Thyroid gland (tissue), 4 donors: Measurements from ENCODE around the gene ARL4C.

Experiments used
- POLR2A ChIP-seq, 2 donors: fragments of 450-650 bp; IDR thresholded peaks; one replicate each; pipeline ENCODE4 v1.6.1; 2017; ENCODE audit warnings: antibody characterized with exemption in 2 of 2, mild to moderate bottlenecking in 2 of 2, moderate library complexity in 1 of 2
- TF ChIP-seq, protein P1 (sequence below), 6 experiments: fragments of 200-600 bp in 3 of 6; fragments of 450-650 bp in 3 of 6; sonication (generic) in 3 of 6; IDR thresholded peaks; one replicate each; pipeline ENCODE4 v1.5.1; 2016 to 2019; ENCODE audit warnings: antibody characterized with exemption in 6 of 6, mild to moderate bottlenecking in 2 of 6, inconsistent platforms in 1 of 6, moderate library complexity in 1 of 6

- no peak for TF ChIP-seq POLR2A (IDR thresholded peaks at IDR 0.05)
- TF ChIP-seq, protein P1, sequence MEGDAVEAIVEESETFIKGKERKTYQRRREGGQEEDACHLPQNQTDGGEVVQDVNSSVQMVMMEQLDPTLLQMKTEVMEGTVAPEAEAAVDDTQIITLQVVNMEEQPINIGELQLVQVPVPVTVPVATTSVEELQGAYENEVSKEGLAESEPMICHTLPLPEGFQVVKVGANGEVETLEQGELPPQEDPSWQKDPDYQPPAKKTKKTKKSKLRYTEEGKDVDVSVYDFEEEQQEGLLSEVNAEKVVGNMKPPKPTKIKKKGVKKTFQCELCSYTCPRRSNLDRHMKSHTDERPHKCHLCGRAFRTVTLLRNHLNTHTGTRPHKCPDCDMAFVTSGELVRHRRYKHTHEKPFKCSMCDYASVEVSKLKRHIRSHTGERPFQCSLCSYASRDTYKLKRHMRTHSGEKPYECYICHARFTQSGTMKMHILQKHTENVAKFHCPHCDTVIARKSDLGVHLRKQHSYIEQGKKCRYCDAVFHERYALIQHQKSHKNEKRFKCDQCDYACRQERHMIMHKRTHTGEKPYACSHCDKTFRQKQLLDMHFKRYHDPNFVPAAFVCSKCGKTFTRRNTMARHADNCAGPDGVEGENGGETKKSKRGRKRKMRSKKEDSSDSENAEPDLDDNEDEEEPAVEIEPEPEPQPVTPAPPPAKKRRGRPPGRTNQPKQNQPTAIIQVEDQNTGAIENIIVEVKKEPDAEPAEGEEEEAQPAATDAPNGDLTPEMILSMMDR (IDR thresholded peaks at IDR 0.05), result no peak
Measured at GRCh38 chr2:234537929-234538328, 41.0 kb upstream of the ARL4C start.
